NB4 (cell line): ENCODE measurements around the gene NR2E3.
A peak's percentile ranks its signal among the peaks of the same experiment; 100 is the strongest.

Experiments
- DNase-seq: peaks from one replicate; pipeline ENCODE4 v3.0.0; 2010; ENCODE audit warnings: low read depth
- H3K4me3 ChIP-seq: one replicate; pipeline ENCODE4 v1.5.1; 2011; ENCODE audit warnings: mild to moderate bottlenecking, low read depth, low read length, moderate library complexity
- CTCF ChIP-seq: IDR thresholded peaks from one replicate; pipeline ENCODE4 v1.5.1; 2012; ENCODE audit warnings: low read depth, low read length
- MAX ChIP-seq: IDR thresholded peaks from 2 replicates; pipeline ENCODE4 v1.6.1; 2011; ENCODE audit warnings: low read depth, low read length
- MYC ChIP-seq: IDR thresholded peaks from 2 replicates; pipeline ENCODE4 v1.6.1; 2011; ENCODE audit warnings: low read depth, low read length
- POLR2A ChIP-seq: IDR thresholded peaks from 2 replicates; pipeline ENCODE4 v1.6.1; 2011; ENCODE audit warnings: mild to moderate bottlenecking; ENCODE audit not compliant: insufficient read length; ENCODE audit errors: extremely low read depth

Gene NR2E3

GRCh38 chr15:71798641-71799040 lies 11.7 kb upstream of the NR2E3 start:
- TF ChIP-seq CTCF = no peak
- TF ChIP-seq POLR2A = no peak
- TF ChIP-seq MAX = no peak
- no peak for TF ChIP-seq MYC
- no peak for DNase-seq
- no peak overlapping the region for H3K4me3 ChIP-seq

DNA sequence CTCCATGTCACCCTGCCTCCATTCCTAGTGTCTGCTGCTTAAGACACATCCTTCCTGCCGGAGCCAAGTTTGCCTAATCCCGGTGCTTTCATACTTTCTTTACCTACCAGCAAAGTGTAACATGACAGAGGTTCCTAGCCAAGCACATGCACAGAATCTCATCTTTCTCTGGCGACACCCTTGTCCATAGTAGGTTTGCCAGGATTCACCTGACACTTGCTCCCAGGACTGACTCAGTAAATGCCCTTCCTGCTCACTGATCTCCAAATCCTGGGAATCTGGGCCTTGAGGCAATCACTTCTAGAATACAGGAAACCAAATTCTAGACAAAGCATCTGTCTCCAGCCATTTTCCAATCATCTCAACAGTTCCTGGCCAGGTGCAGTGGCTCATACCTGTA lies 10.2 kb upstream of the NR2E3 start:
- TF ChIP-seq MAX (no peak), CTCF (no peak), MYC (no peak), POLR2A (no peak)
- DNase-seq = no peak
- no peak overlapping the region for H3K4me3 ChIP-seq

DNA sequence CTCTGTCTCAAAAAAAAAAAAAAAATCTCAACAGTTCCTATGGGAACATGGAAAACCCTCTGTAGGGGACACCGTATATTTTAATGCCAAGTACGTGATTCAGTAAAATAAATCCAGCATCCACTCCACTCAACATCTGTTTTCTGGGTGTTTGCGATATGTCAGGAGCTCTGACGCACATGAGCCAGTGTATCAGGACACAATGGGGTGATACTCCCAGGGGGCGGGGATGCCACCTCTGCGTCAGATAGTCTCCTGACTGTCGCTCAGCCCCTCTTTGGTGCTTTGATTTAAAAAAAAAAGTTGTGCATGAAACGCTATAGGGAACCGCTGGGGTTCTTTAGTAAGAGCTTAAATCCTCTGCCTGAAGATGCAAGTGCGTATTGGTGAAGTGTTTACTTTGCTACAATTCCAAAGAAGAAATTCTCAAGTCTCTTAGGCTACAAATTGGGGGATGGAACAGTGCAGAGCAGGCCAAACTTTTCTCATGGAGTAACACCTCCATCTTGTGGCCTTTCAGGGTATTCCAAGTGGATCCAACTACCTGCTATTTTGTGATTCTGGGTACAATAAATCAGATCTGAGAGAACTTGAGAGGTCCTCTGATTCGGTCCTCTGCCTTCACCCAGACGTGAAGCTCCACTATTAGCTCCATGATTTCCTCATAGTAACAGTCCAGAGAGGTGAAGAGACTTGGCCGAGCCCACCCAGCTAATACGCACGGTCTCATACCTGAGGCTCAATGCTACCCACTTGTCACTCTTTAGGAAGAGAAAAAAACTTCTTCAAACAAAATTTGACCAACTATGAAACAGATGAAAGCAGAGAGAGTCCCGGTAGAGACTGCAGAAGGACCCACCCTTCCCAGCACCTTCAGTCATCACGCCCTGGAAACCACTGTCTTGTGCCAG lies 9.3 kb upstream of the NR2E3 start:
- no peak overlapping the region for H3K4me3 ChIP-seq
- DNase-seq = peak; percentile 57
- TF ChIP-seq MAX = no peak
- no peak for TF ChIP-seq POLR2A
- TF ChIP-seq CTCF = peak; percentile 60

GRCh38 chr15:71801935-71802655 lies 8.3 kb upstream of the NR2E3 start:
- TF ChIP-seq MAX = no peak
- no peak for TF ChIP-seq MYC
- no peak for TF ChIP-seq CTCF
- no peak for TF ChIP-seq POLR2A
- DNase-seq = no peak
- H3K4me3 ChIP-seq = no peak overlapping the region

DNA sequence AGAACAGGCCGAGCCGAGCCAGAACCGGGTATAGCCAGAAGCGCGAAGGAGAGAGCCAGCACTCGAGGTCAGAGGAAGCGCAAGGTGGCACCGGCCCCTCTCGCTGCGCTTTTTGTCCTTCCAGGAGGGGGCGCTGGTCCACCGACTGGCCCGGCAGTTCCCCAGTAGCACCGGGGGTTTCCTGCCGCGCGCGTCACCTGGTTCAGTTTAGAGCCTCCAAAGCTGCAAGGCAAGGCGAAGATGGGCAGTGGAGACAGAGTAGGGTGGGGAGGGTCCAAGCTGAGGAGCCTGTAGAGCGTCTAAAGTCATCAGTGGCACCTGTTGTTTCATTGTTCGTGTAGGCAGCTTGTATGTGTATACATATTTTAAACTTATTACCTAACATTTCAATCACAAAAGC lies 7.6 kb upstream of the NR2E3 start:
- peak; percentile 38 for TF ChIP-seq CTCF
- TF ChIP-seq POLR2A = no peak
- no peak for TF ChIP-seq MYC
- no peak for TF ChIP-seq MAX
- no peak overlapping the region for H3K4me3 ChIP-seq
- peak; percentile 14 for DNase-seq
